GM19455 (cell line): ENCODE results near the gene PTPRQ.
"Not testable (repeated sequence)": the region's sequence is repeated elsewhere in the genome, so short reads cannot be mapped to it uniquely, and the experiment has no call there.

Experiments
- ATAC-seq: cut with Tn5 transposase; IDR thresholded peaks from one replicate; pipeline ENCODE4 v1.9.1; 2021; ENCODE audit not compliant: unreplicated experiment

PTPRQ gene

GRCh38 chr12:80443974-80444666 lies at the start of gene PTPRQ:
TSS of gene PTPRQ (plus strand) at chr12:80444235. CDS start at chr12:80444346, 111 bp downstream.
- ATAC-seq, result no peak

GRCh38 chr12:80400571-80400991 lies 43.5 kb upstream of the PTPRQ start:
- no peak for ATAC-seq

- no peak for ATAC-seq
These were observed 42.8 kb upstream of the PTPRQ start for GRCh38 chr12:80401191-80401590.

- no peak for ATAC-seq
These were observed 39.4 kb upstream of the PTPRQ start for GRCh38 chr12:80404629-80405028.

GRCh38 chr12:80406253-80406652 lies 37.8 kb upstream of the PTPRQ start:
- no peak for ATAC-seq

- ATAC-seq, result no peak
These were observed 32.2 kb upstream of the PTPRQ start for GRCh38 chr12:80411787-80412186.

- peak; percentile 69 for ATAC-seq
These were observed 31.6 kb upstream of the PTPRQ start for GRCh38 chr12:80412343-80412953.

- ATAC-seq, result no peak
These were observed 30.6 kb upstream of the PTPRQ start for GRCh38 chr12:80413462-80413861.

- no peak for ATAC-seq
These were observed 28.6 kb upstream of the PTPRQ start for GRCh38 chr12:80415466-80415865.

GRCh38 chr12:80419644-80420043 lies 24.4 kb upstream of the PTPRQ start:
- ATAC-seq, result no peak

- no peak for ATAC-seq
These were observed 24.0 kb upstream of the PTPRQ start for GRCh38 chr12:80420075-80420474.

- ATAC-seq, result no peak
These were observed 21.5 kb upstream of the PTPRQ start for GRCh38 chr12:80422550-80422949.

- no peak for ATAC-seq
These were observed 12.0 kb upstream of the PTPRQ start for GRCh38 chr12:80432061-80432460.

- no peak for ATAC-seq
These were observed 2.1 kb upstream of the PTPRQ start for GRCh38 chr12:80441921-80442320.

GRCh38 chr12:80442426-80443222 lies 1.4 kb upstream of the PTPRQ start:
- no peak for ATAC-seq

GRCh38 chr12:80445083-80445793 lies 1.2 kb downstream of the PTPRQ start:
- no peak for ATAC-seq

- ATAC-seq, result no peak
These were observed 12.5 kb downstream of the PTPRQ start for GRCh38 chr12:80456513-80456912.

GRCh38 chr12:80460972-80461371 lies 16.9 kb downstream of the PTPRQ start:
- no peak for ATAC-seq

- not testable (repeated sequence) for ATAC-seq
These were observed 17.8 kb downstream of the PTPRQ start for GRCh38 chr12:80461851-80462250.

GRCh38 chr12:80469681-80470080 lies 25.6 kb downstream of the PTPRQ start:
- ATAC-seq, result no peak

GRCh38 chr12:80470403-80470802 lies 26.4 kb downstream of the PTPRQ start:
- no peak for ATAC-seq
